ENCODE results near the gene CEP85. TPM values are rescaled to one million over a fixed set of nuclear protein-coding genes. Genes with fewer than 3 reads are reported as not detected.

The CEP85 gene
- polyA plus RNA-seq, 4 donors: 2.7 to 11.0 (median 5.6) TPM

GRCh38 chr1:26195805-26196204 lies 38.2 kb upstream of the CEP85 start:
- Histone ChIP-seq H3K9me3 (ENCODE audit: control insufficient read depth in 2 of 2, insufficient read depth in 1 of 2, low read depth in 1 of 2, low read length in 1 of 2) (no peaks in the 10 kb centered on the region), H3K4me1 (ENCODE audit: control insufficient read depth in 3 of 3, insufficient read depth in 2 of 3, low read depth in 1 of 3, low read length in 2 of 3) (peaks cover 0 to under 1% (median 0%) of the 10 kb centered on the region in 3 donors), H3K36me3 (ENCODE audit: control insufficient read depth in 3 of 3, insufficient read depth in 2 of 3, low read depth in 1 of 3, low read length in 3 of 3) (no peaks in the 10 kb centered on the region), H3K27me3 (ENCODE audit: control insufficient read depth in 3 of 3, insufficient read depth in 3 of 3, low read length in 3 of 3) (peaks cover 0 to 4% (median 0%) of the 10 kb centered on the region in 3 donors), H3K27ac (ENCODE audit: low read depth in 1 of 3, low read length in 2 of 3) (no peak overlapping the region), H3K4me3 (ENCODE audit: low read depth in 1 of 3, low read length in 3 of 3) (no peak overlapping the region)
- FAIRE-seq (no peak), DNase-seq (no peak)
- WGBS, 3 donors: 59 to 82% (median 76%) methylated on average over 3 of the region's 3 CpGs

GRCh38 chr1:26197301-26197700 lies 36.7 kb upstream of the CEP85 start:
- FAIRE-seq (no peak), DNase-seq (no peak)
- no peak overlapping the region for H3K27ac ChIP-seq (ENCODE audit: low read depth in 1 of 3, low read length in 2 of 3)
- H3K27me3 ChIP-seq (ENCODE audit: control insufficient read depth in 3 of 3, insufficient read depth in 3 of 3, low read length in 3 of 3): peaks cover 0 to 4% (median 0%) of the 10 kb centered on the region in 3 donors
- WGBS, 3 donors: 88 to 97% (median 94%) methylated on average over 3 of the region's 3 CpGs
- no peaks in the 10 kb centered on the region for H3K9me3 ChIP-seq (ENCODE audit: control insufficient read depth in 2 of 2, insufficient read depth in 1 of 2, low read depth in 1 of 2, low read length in 1 of 2)
- H3K4me1 ChIP-seq (ENCODE audit: control insufficient read depth in 3 of 3, insufficient read depth in 2 of 3, low read depth in 1 of 3, low read length in 2 of 3): peaks cover 0 to 8% (median 4%) of the 10 kb centered on the region in 3 donors
- no peaks in the 10 kb centered on the region for H3K36me3 ChIP-seq (ENCODE audit: control insufficient read depth in 3 of 3, insufficient read depth in 2 of 3, low read depth in 1 of 3, low read length in 3 of 3)
- no peak overlapping the region for H3K4me3 ChIP-seq (ENCODE audit: low read depth in 1 of 3, low read length in 3 of 3)

GRCh38 chr1:26197813-26198212 lies 36.2 kb upstream of the CEP85 start:
- Histone ChIP-seq H3K27ac (ENCODE audit: low read depth in 1 of 3, low read length in 2 of 3) (no peak overlapping the region), H3K27me3 (ENCODE audit: control insufficient read depth in 3 of 3, insufficient read depth in 3 of 3, low read length in 3 of 3) (peaks cover 0 to 4% (median 0%) of the 10 kb centered on the region in 3 donors), H3K36me3 (ENCODE audit: control insufficient read depth in 3 of 3, insufficient read depth in 2 of 3, low read depth in 1 of 3, low read length in 3 of 3) (no peaks in the 10 kb centered on the region), H3K4me3 (ENCODE audit: low read depth in 1 of 3, low read length in 3 of 3) (no peak overlapping the region), H3K9me3 (ENCODE audit: control insufficient read depth in 2 of 2, insufficient read depth in 1 of 2, low read depth in 1 of 2, low read length in 1 of 2) (no peaks in the 10 kb centered on the region), H3K4me1 (ENCODE audit: control insufficient read depth in 3 of 3, insufficient read depth in 2 of 3, low read depth in 1 of 3, low read length in 2 of 3) (peaks cover 0 to 8% (median 4%) of the 10 kb centered on the region in 3 donors)
- FAIRE-seq (no peak), DNase-seq (no peak)
- WGBS, 3 donors: 88 to 90% (median 88%) methylated on average over 11 of the region's 11 CpGs

GRCh38 chr1:26200413-26200812 lies 33.6 kb upstream of the CEP85 start:
- Histone ChIP-seq H3K9me3 (ENCODE audit: control insufficient read depth in 2 of 2, insufficient read depth in 1 of 2, low read depth in 1 of 2, low read length in 1 of 2) (no peaks in the 10 kb centered on the region), H3K27ac (ENCODE audit: low read depth in 1 of 3, low read length in 2 of 3) (no peak overlapping the region), H3K4me3 (ENCODE audit: low read depth in 1 of 3, low read length in 3 of 3) (no peak overlapping the region), H3K27me3 (ENCODE audit: control insufficient read depth in 3 of 3, insufficient read depth in 3 of 3, low read length in 3 of 3) (peaks cover 0 to 15% (median 9%) of the 10 kb centered on the region in 3 donors), H3K4me1 (ENCODE audit: control insufficient read depth in 3 of 3, insufficient read depth in 2 of 3, low read depth in 1 of 3, low read length in 2 of 3) (peaks cover 0 to 8% (median 4%) of the 10 kb centered on the region in 3 donors), H3K36me3 (ENCODE audit: control insufficient read depth in 3 of 3, insufficient read depth in 2 of 3, low read depth in 1 of 3, low read length in 3 of 3) (no peaks in the 10 kb centered on the region)
- no peak for FAIRE-seq
- 88 to 98% (median 90%) methylated on average over 5 of the region's 5 CpGs for WGBS, 3 donors
- no peak for DNase-seq

- DNase-seq: no peak
- 64 to 69% (median 69%) methylated on average over 9 of the region's 9 CpGs for WGBS, 3 donors
- Histone ChIP-seq H3K4me3 (ENCODE audit: low read depth in 1 of 3, low read length in 3 of 3) (no peak overlapping the region), H3K27me3 (ENCODE audit: control insufficient read depth in 3 of 3, insufficient read depth in 3 of 3, low read length in 3 of 3) (peaks cover 0 to 15% (median 5%) of the 10 kb centered on the region in 3 donors), H3K36me3 (ENCODE audit: control insufficient read depth in 3 of 3, insufficient read depth in 2 of 3, low read depth in 1 of 3, low read length in 3 of 3) (no peaks in the 10 kb centered on the region), H3K27ac (ENCODE audit: low read depth in 1 of 3, low read length in 2 of 3) (no peak overlapping the region), H3K4me1 (ENCODE audit: control insufficient read depth in 3 of 3, insufficient read depth in 2 of 3, low read depth in 1 of 3, low read length in 2 of 3) (peaks cover 0 to 8% (median 4%) of the 10 kb centered on the region in 3 donors), H3K9me3 (ENCODE audit: control insufficient read depth in 2 of 2, insufficient read depth in 1 of 2, low read depth in 1 of 2, low read length in 1 of 2) (no peaks in the 10 kb centered on the region)
- FAIRE-seq: no peak
Measured at GRCh38 chr1:26203642-26204318, 30.2 kb upstream of the CEP85 start.

- no peak overlapping the region for H3K27ac ChIP-seq (ENCODE audit: low read depth in 1 of 3, low read length in 2 of 3)
- no peaks in the 10 kb centered on the region for H3K4me1 ChIP-seq (ENCODE audit: control insufficient read depth in 3 of 3, insufficient read depth in 2 of 3, low read depth in 1 of 3, low read length in 2 of 3)
- no peaks in the 10 kb centered on the region for H3K36me3 ChIP-seq (ENCODE audit: control insufficient read depth in 3 of 3, insufficient read depth in 2 of 3, low read depth in 1 of 3, low read length in 3 of 3)
- DNase-seq: no peak
- FAIRE-seq: no peak
- H3K4me3 ChIP-seq (ENCODE audit: low read depth in 1 of 3, low read length in 3 of 3): no peak overlapping the region
- WGBS, 3 donors: 81 to 84% (median 84%) methylated on average over 5 of the region's 5 CpGs
- no peaks in the 10 kb centered on the region for H3K27me3 ChIP-seq (ENCODE audit: control insufficient read depth in 3 of 3, insufficient read depth in 3 of 3, low read length in 3 of 3)
- H3K9me3 ChIP-seq (ENCODE audit: control insufficient read depth in 2 of 2, insufficient read depth in 1 of 2, low read depth in 1 of 2, low read length in 1 of 2): no peaks in the 10 kb centered on the region
Measured at GRCh38 chr1:26210147-26210870, 23.7 kb upstream of the CEP85 start.

- Histone ChIP-seq H3K27me3 (ENCODE audit: control insufficient read depth in 3 of 3, insufficient read depth in 3 of 3, low read length in 3 of 3) (no peaks in the 10 kb centered on the region), H3K4me3 (ENCODE audit: low read depth in 1 of 3, low read length in 3 of 3) (no peak overlapping the region), H3K9me3 (ENCODE audit: control insufficient read depth in 2 of 2, insufficient read depth in 1 of 2, low read depth in 1 of 2, low read length in 1 of 2) (no peaks in the 10 kb centered on the region), H3K36me3 (ENCODE audit: control insufficient read depth in 3 of 3, insufficient read depth in 2 of 3, low read depth in 1 of 3, low read length in 3 of 3) (no peaks in the 10 kb centered on the region), H3K27ac (ENCODE audit: low read depth in 1 of 3, low read length in 2 of 3) (no peak overlapping the region), H3K4me1 (ENCODE audit: control insufficient read depth in 3 of 3, insufficient read depth in 2 of 3, low read depth in 1 of 3, low read length in 2 of 3) (no peaks in the 10 kb centered on the region)
- WGBS, 3 donors: 81 to 88% (median 87%) methylated on average over 5 of the region's 5 CpGs
- DNase-seq: no peak
- no peak for FAIRE-seq
Measured at GRCh38 chr1:26212726-26213125, 21.3 kb upstream of the CEP85 start.

- FAIRE-seq (no peak), DNase-seq (no peak)
- no peaks in the 10 kb centered on the region for H3K36me3 ChIP-seq (ENCODE audit: control insufficient read depth in 3 of 3, insufficient read depth in 2 of 3, low read depth in 1 of 3, low read length in 3 of 3)
- H3K9me3 ChIP-seq (ENCODE audit: control insufficient read depth in 2 of 2, insufficient read depth in 1 of 2, low read depth in 1 of 2, low read length in 1 of 2): no peaks in the 10 kb centered on the region
- no peaks in the 10 kb centered on the region for H3K4me1 ChIP-seq (ENCODE audit: control insufficient read depth in 3 of 3, insufficient read depth in 2 of 3, low read depth in 1 of 3, low read length in 2 of 3)
- WGBS, 3 donors: 78 to 91% (median 89%) methylated on average over 6 of the region's 6 CpGs
- H3K27me3 ChIP-seq (ENCODE audit: control insufficient read depth in 3 of 3, insufficient read depth in 3 of 3, low read length in 3 of 3): no peaks in the 10 kb centered on the region
- H3K4me3 ChIP-seq (ENCODE audit: low read depth in 1 of 3, low read length in 3 of 3): no peak overlapping the region
- no peak overlapping the region for H3K27ac ChIP-seq (ENCODE audit: low read depth in 1 of 3, low read length in 2 of 3)
Measured at GRCh38 chr1:26213335-26213905, 20.6 kb upstream of the CEP85 start.
